ENCODE data around the gene NIPAL3. TPM values are rescaled to one million over a fixed set of nuclear protein-coding genes. Genes with fewer than 3 reads are reported as not detected.

The NIPAL3 gene
- total RNA-seq, 2 experiments from 2014 or later = 11.7 to 25.3 TPM

DNA sequence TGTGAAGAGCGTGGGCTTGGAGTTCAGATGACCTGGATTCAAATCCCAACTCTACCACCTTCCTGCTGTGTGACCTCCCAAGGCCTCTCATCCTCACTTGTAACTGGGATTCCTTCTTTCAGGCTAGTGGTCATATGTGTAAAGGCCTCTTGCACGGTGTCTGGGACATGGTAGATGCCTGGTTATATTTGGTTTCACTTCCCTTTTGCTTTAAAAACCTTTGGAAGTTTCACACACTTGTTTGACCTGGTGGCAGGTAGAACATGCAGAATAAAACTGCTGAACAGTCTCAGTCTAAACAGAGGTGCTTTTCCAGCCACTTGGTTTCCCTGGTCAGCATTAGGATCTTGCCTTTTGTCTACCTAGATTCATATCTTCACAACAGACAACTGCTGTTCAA, 50.0 kb downstream of the NIPAL3 start:
- Histone ChIP-seq H3K36me3 (ENCODE audit: insufficient read depth, low read length) (peaks cover 16% of the 10 kb centered on the region), H3K79me2 (ENCODE audit: insufficient read depth, low read depth, low read length) (no peaks in the 10 kb centered on the region), H3K27ac (ENCODE audit: low read depth, low read length, poor library complexity, severe bottlenecking) (no peak overlapping the region), H3K4me2 (ENCODE audit: low read length) (no peak overlapping the region), H4K20me1 (ENCODE audit: insufficient read depth, low read length) (no peaks in the 10 kb centered on the region), H2AFZ (ENCODE audit: low read length) (no peak overlapping the region), H3K4me1 (ENCODE audit: insufficient read depth, low read length, poor library complexity, severe bottlenecking) (peaks cover 7% of the 10 kb centered on the region), H3K9me3 (ENCODE audit: low read length) (no peaks in the 10 kb centered on the region), H3K9me2 (ENCODE audit: insufficient read depth, low read length) (no peaks in the 10 kb centered on the region), H3K4me3 (ENCODE audit: low read depth, low read length, poor library complexity, severe bottlenecking) (no peak overlapping the region)
- intact Hi-C loops (cut with micrococcal nuclease; ENCODE audit: unreplicated experiment) = no loop called here
- TF ChIP-seq, protein P1, sequence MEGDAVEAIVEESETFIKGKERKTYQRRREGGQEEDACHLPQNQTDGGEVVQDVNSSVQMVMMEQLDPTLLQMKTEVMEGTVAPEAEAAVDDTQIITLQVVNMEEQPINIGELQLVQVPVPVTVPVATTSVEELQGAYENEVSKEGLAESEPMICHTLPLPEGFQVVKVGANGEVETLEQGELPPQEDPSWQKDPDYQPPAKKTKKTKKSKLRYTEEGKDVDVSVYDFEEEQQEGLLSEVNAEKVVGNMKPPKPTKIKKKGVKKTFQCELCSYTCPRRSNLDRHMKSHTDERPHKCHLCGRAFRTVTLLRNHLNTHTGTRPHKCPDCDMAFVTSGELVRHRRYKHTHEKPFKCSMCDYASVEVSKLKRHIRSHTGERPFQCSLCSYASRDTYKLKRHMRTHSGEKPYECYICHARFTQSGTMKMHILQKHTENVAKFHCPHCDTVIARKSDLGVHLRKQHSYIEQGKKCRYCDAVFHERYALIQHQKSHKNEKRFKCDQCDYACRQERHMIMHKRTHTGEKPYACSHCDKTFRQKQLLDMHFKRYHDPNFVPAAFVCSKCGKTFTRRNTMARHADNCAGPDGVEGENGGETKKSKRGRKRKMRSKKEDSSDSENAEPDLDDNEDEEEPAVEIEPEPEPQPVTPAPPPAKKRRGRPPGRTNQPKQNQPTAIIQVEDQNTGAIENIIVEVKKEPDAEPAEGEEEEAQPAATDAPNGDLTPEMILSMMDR (conservative IDR thresholded peaks at IDR 0.05; ENCODE audit: low read length) = no peak
- no peak for TF ChIP-seq EZH2phosphoT487 (IDR thresholded peaks at IDR 0.05; ENCODE audit: borderline replicate concordance, low read depth, low read length)
- DNase-seq (ENCODE audit: low spot score) = peak; percentile 16
- ChIA-PET CTCF (ENCODE audit: unreplicated experiment) (interaction anchor here (0.7 kb wide), 1 partner anchor 11 kb away, joined by 3 read pairs; no protein-coding TSS in a partner anchor), POLR2A (interaction anchor here (0.9 kb wide), 1 partner anchor 11 kb away, joined by 4 read pairs; no protein-coding TSS in a partner anchor)
- BruUV-seq (replicated peaks) = no TSS peak

DNA sequence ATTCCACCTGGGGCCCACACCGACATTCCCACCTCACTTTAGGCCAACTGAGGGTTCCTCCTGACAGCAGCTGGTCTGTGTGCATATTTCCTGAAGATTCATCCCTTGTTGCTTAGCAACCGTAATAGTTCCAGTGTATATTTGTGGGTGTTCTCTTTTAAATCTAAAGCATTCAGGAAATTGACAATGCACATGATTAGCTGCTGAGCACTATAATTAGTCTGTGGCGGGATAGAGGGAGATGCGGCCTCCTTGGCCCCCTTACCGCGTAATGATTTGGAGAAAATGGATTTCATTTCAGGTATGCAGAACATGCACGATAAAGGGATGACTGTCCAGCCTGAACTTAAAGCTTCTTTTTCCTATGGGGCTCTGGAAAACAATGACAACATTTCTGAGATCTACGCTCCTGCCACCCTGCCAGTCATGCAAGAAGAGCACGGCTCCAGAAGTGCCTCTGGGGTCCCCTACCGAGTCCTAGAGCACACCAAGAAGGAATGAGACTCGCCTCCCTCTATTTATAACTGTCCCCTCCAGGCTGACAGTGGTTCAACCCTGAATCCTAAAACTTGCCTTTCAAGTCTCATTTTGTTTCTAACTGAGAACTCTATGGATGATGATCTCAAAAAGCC, 53.2 kb downstream of the NIPAL3 start:
- Histone ChIP-seq H3K9me3 (ENCODE audit: low read length) (no peaks in the 10 kb centered on the region), H3K4me2 (ENCODE audit: low read length) (no peak overlapping the region), H3K4me1 (ENCODE audit: insufficient read depth, low read length, poor library complexity, severe bottlenecking) (peaks cover 7% of the 10 kb centered on the region)

DNA sequence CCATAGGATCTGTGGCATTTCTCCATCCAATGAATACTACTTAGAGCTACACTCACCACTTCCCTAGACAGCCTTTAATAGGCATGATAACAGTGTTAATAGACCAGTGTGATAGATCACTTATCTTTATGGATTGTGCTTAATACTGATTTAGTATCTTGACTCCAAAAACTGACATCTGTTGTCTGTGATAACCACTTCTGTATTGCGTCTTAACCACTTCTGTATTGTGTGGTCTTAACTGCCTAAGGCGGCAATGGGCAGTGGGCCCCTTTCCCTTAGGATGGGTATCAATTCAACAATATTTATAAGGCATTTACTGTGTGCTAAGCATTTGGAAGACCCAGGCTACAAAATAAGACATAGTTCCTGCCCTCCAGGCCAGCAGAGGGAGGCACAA, 55.0 kb downstream of the NIPAL3 start:
- Histone ChIP-seq H4K20me1 (ENCODE audit: insufficient read depth, low read length) (no peaks in the 10 kb centered on the region), H3K4me2 (ENCODE audit: low read length) (no peak overlapping the region), H3K4me1 (ENCODE audit: insufficient read depth, low read length, poor library complexity, severe bottlenecking) (peaks cover 9% of the 10 kb centered on the region), H3K9me3 (ENCODE audit: low read length) (no peaks in the 10 kb centered on the region), H3K9me2 (ENCODE audit: insufficient read depth, low read length) (no peaks in the 10 kb centered on the region), H3K36me3 (ENCODE audit: insufficient read depth, low read length) (no peaks in the 10 kb centered on the region), H2AFZ (ENCODE audit: low read length) (no peak overlapping the region), H3K27ac (ENCODE audit: low read depth, low read length, poor library complexity, severe bottlenecking) (no peak overlapping the region), H3K79me2 (ENCODE audit: insufficient read depth, low read depth, low read length) (no peaks in the 10 kb centered on the region), H3K4me3 (ENCODE audit: low read depth, low read length, poor library complexity, severe bottlenecking) (no peak overlapping the region)
- TF ChIP-seq, protein P1 (conservative IDR thresholded peaks at IDR 0.05; ENCODE audit: low read length) = no peak
- intact Hi-C loops (cut with micrococcal nuclease; ENCODE audit: unreplicated experiment) = no loop called here
- DNase-seq (ENCODE audit: low spot score) = no peak
- no TSS peak for BruUV-seq (replicated peaks)
- POLR2A ChIA-PET = no interaction called here
- CTCF ChIA-PET (ENCODE audit: unreplicated experiment) = no interaction called here

More for the DNA sequence above, 53.2 kb downstream of the NIPAL3 start:
- Histone ChIP-seq H3K9me2 (ENCODE audit: insufficient read depth, low read length) (no peaks in the 10 kb centered on the region), H4K20me1 (ENCODE audit: insufficient read depth, low read length) (no peaks in the 10 kb centered on the region), H3K79me2 (ENCODE audit: insufficient read depth, low read depth, low read length) (no peaks in the 10 kb centered on the region), H3K36me3 (ENCODE audit: insufficient read depth, low read length) (no peaks in the 10 kb centered on the region), H3K27ac (ENCODE audit: low read depth, low read length, poor library complexity, severe bottlenecking) (no peak overlapping the region), H2AFZ (ENCODE audit: low read length) (no peak overlapping the region), H3K4me3 (ENCODE audit: low read depth, low read length, poor library complexity, severe bottlenecking) (no peak overlapping the region)
- BruUV-seq (replicated peaks) = no TSS peak
- no peak for DNase-seq (ENCODE audit: low spot score)
- CTCF ChIA-PET (ENCODE audit: unreplicated experiment) = no interaction called here
- intact Hi-C loops (cut with micrococcal nuclease; ENCODE audit: unreplicated experiment) = no loop called here
- TF ChIP-seq, protein P1 (conservative IDR thresholded peaks at IDR 0.05; ENCODE audit: low read length) = no peak
- no peak for TF ChIP-seq EZH2phosphoT487 (IDR thresholded peaks at IDR 0.05; ENCODE audit: borderline replicate concordance, low read depth, low read length)
- POLR2A ChIA-PET = no interaction called here
